H1 (cell line): Measurements from ENCODE around the gene PRCD. TPM values are rescaled to one million over a fixed set of nuclear protein-coding genes. Genes with fewer than 3 reads are reported as not detected.

Source experiments
- CTCF ChIA-PET: fragments of 300-600 bp; sonication (Branson Sonifier 250); formaldehyde crosslinking; loops from one replicate; lab custom pipeline; 2021; ENCODE audit not compliant: partially characterized antibody; lab: Charles Lee
- POLR2A ChIA-PET: fragments of 300-600 bp; sonication (Branson Sonifier 250); formaldehyde crosslinking; loops from one replicate; lab custom pipeline; 2021; ENCODE audit warnings: inconsistent platforms; ENCODE audit not compliant: partially characterized antibody; lab: Charles Lee
- DNase-seq, 2 experiments: peaks; one replicate each; pipeline versions ENCODE4 v3.0.0 to v3.0.0-alpha.2; 2010 to 2022; ENCODE audit warnings: low spot score in 2 of 2, low read depth in 1 of 2, mixed read lengths in 1 of 2
- FAIRE-seq: peaks from 2 replicates; lab custom pipeline; 2011; peaks lifted over from hg19 to GRCh38; lab: Jason Lieb, UNC
- H2AFZ ChIP-seq: 2 replicates; pipeline ENCODE4 v1.8.1; 2012; ENCODE audit warnings: low read length, inconsistent platforms
- H2AK5ac ChIP-seq: 2 replicates; pipeline ENCODE4 v1.6.1; 2013; ENCODE audit warnings: low read depth, low read length
- H2BK120ac ChIP-seq: replicated peaks from 2 replicates; pipeline ENCODE3; 2013; ENCODE audit warnings: low read depth, low read length, inconsistent platforms
- H2BK12ac ChIP-seq: 2 replicates; pipeline ENCODE4 v1.6.1; 2013; ENCODE audit warnings: low read depth, low read length
- H2BK15ac ChIP-seq: 2 replicates; pipeline ENCODE4 v1.6.1; 2013; ENCODE audit warnings: low read length
- H2BK20ac ChIP-seq: 2 replicates; pipeline ENCODE4 v1.6.1; 2013; ENCODE audit warnings: low read length
- H2BK5ac ChIP-seq: 2 replicates; pipeline ENCODE4 v1.6.1; 2013; ENCODE audit warnings: low read depth, low read length
- H3K14ac ChIP-seq: 2 replicates; pipeline ENCODE4 v1.6.1; 2013; ENCODE audit warnings: inconsistent platforms; ENCODE audit not compliant: insufficient read length
- H3K18ac ChIP-seq: 2 replicates; pipeline ENCODE4 v1.6.1; 2013; ENCODE audit warnings: low read length; ENCODE audit errors: extremely low read depth
- H3K23ac ChIP-seq: 2 replicates; pipeline ENCODE4 v1.6.1; 2013; ENCODE audit warnings: inconsistent platforms; ENCODE audit not compliant: insufficient read length
- H3K23me2 ChIP-seq: 2 replicates; pipeline ENCODE4 v1.6.1; 2013; ENCODE audit warnings: low read depth, low read length
- H3K27ac ChIP-seq: 2 replicates; pipeline ENCODE4 v1.6.1; 2011; ENCODE audit warnings: low read depth, low read length, inconsistent platforms
- H3K27me3 ChIP-seq, 4 experiments: replicated peaks in 1 of 4; 1 replicate in 1 of 4; 2 replicates in 3 of 4; pipeline versions ENCODE4 v1.6.1 to v1.8.1; 2011 to 2013; ENCODE audit warnings: low read length in 3 of 4, mild to moderate bottlenecking in 3 of 4, inconsistent platforms in 2 of 4, mixed read lengths in 2 of 4, moderate library complexity in 1 of 4; ENCODE audit not compliant: control insufficient read depth in 3 of 4, insufficient read depth in 3 of 4; ENCODE audit errors: extremely low read depth in 1 of 4
- H3K36me3 ChIP-seq, 4 experiments: 2 replicates each; pipeline versions ENCODE4 v1.6.1 to v1.8.1; 2011 to 2013; ENCODE audit warnings: mild to moderate bottlenecking in 4 of 4, low read length in 3 of 4, moderate library complexity in 2 of 4, control low read depth in 1 of 4, inconsistent platforms in 1 of 4; ENCODE audit not compliant: insufficient read depth in 4 of 4, control insufficient read depth in 2 of 4
- H3K4ac ChIP-seq: replicated peaks from 2 replicates; pipeline ENCODE3; 2013; ENCODE audit warnings: low read length, low read depth, mixed read lengths, inconsistent platforms; ENCODE audit not compliant: insufficient read length
- H3K4me1 ChIP-seq, 4 experiments: replicated peaks in 1 of 4; 1 replicate in 1 of 4; 2 replicates in 3 of 4; pipeline versions ENCODE4 v1.6.1 to v1.8.1; 2011 to 2013; ENCODE audit warnings: low read length in 3 of 4, inconsistent platforms in 2 of 4, mixed read lengths in 1 of 4; ENCODE audit not compliant: insufficient read depth in 4 of 4, control insufficient read depth in 3 of 4
- H3K4me2 ChIP-seq, 2 experiments: 2 replicates each; pipeline versions ENCODE4 v1.6.1 to v1.8.1; 2011 to 2013; ENCODE audit warnings: low read depth in 2 of 2, low read length in 2 of 2, control low read depth in 1 of 2, inconsistent platforms in 1 of 2, mild to moderate bottlenecking in 1 of 2; ENCODE audit not compliant: insufficient read depth in 1 of 2
- H3K4me3 ChIP-seq, 4 experiments: fragments of 200-600, 300-600 bp in 1 of 4; sonication (generic), shearing (Covaris generic), sonication (Bioruptor Twin) in 1 of 4; 2 replicates each; pipeline versions ENCODE4 v1.5.1 to v1.8.1; 2011 to 2016; ENCODE audit warnings: low read length in 4 of 4, low read depth in 3 of 4, control low read depth in 2 of 4, inconsistent platforms in 2 of 4, mild to moderate bottlenecking in 2 of 4, mixed read lengths in 1 of 4, moderate library complexity in 1 of 4; ENCODE audit not compliant: insufficient read depth in 2 of 4; ENCODE audit errors: extremely low read depth in 1 of 4
- H3K56ac ChIP-seq: replicated peaks from 2 replicates; pipeline ENCODE3; 2013; ENCODE audit warnings: low read depth, mild to moderate bottlenecking, mixed read lengths, low read length, inconsistent platforms; ENCODE audit not compliant: insufficient read length
- H3K79me1 ChIP-seq: 2 replicates; pipeline ENCODE4 v1.6.1; 2013; ENCODE audit warnings: low read depth, low read length, control low read depth
- H3K79me2 ChIP-seq, 2 experiments: 2 replicates each; pipeline versions ENCODE4 v1.6.1 to v1.8.1; 2012 to 2013; ENCODE audit warnings: low read length in 2 of 2, mild to moderate bottlenecking in 2 of 2, inconsistent platforms in 1 of 2; ENCODE audit not compliant: insufficient read depth in 2 of 2, control insufficient read depth in 1 of 2
- H3K9ac ChIP-seq, 4 experiments: replicated peaks in 1 of 4; 1 replicate in 1 of 4; 2 replicates in 3 of 4; pipeline versions ENCODE4 v1.6.1 to v1.8.1; 2011 to 2013; ENCODE audit warnings: low read depth in 3 of 4, low read length in 3 of 4, control low read depth in 2 of 4, mild to moderate bottlenecking in 2 of 4, moderate library complexity in 2 of 4, inconsistent platforms in 1 of 4; ENCODE audit errors: extremely low read depth in 1 of 4
- H3K9me3 ChIP-seq, 2 experiments: 2 replicates each; pipeline versions ENCODE4 v1.6.1 to v1.8.1; 2012 to 2013; ENCODE audit warnings: mild to moderate bottlenecking in 2 of 2, moderate library complexity in 2 of 2, control low read depth in 1 of 2, inconsistent platforms in 1 of 2, low read depth in 1 of 2, low read length in 1 of 2, mixed read lengths in 1 of 2; ENCODE audit not compliant: insufficient read depth in 2 of 2
- H4K20me1 ChIP-seq, 2 experiments: replicated peaks in 1 of 2; 2 replicates each; pipeline versions ENCODE3 to v1.8.1; 2011 to 2013; ENCODE audit warnings: inconsistent platforms in 2 of 2, low read length in 2 of 2, mild to moderate bottlenecking in 1 of 2; ENCODE audit not compliant: insufficient read depth in 2 of 2, control insufficient read depth in 1 of 2
- H4K5ac ChIP-seq: 2 replicates; pipeline ENCODE4 v1.6.1; 2013; ENCODE audit warnings: low read length, low read depth, mixed read lengths, inconsistent platforms; ENCODE audit not compliant: insufficient read length
- H4K8ac ChIP-seq: 2 replicates; pipeline ENCODE4 v1.8.0; 2013; ENCODE audit warnings: mild to moderate bottlenecking, moderate library complexity, low read length, inconsistent platforms; ENCODE audit not compliant: insufficient read depth; ENCODE audit errors: extremely low read depth
- H4K91ac ChIP-seq: replicated peaks from 2 replicates; pipeline ENCODE3; 2013; ENCODE audit warnings: low read length, mixed read lengths, inconsistent platforms; ENCODE audit not compliant: insufficient read length
- CEBPB ChIP-seq: IDR thresholded peaks from 2 replicates; pipeline ENCODE4 v1.6.1; 2012; ENCODE audit warnings: low read depth, low read length
- EP300 ChIP-seq, 2 experiments: IDR thresholded peaks; 1 replicate in 1 of 2; 2 replicates in 1 of 2; pipeline ENCODE4 v1.6.1; 2011 to 2012; ENCODE audit warnings: low read depth in 2 of 2, low read length in 2 of 2, mild to moderate bottlenecking in 2 of 2, borderline replicate concordance in 1 of 2, inconsistent platforms in 1 of 2, moderate library complexity in 1 of 2
- KDM1A ChIP-seq: fragments of 200-600, 300-600 bp; sonication (generic); IDR thresholded peaks from 2 replicates; pipeline ENCODE4 v1.7.1; 2016; ENCODE audit warnings: mild to moderate bottlenecking, low read length, borderline replicate concordance
- KDM4A ChIP-seq: IDR thresholded peaks from one replicate; pipeline ENCODE4 v1.7.1; 2012; ENCODE audit warnings: low read depth, mild to moderate bottlenecking, moderate library complexity, low read length, inconsistent platforms; ENCODE audit not compliant: severe bottlenecking
- KDM5A ChIP-seq: fragments of 200-600 bp; IDR thresholded peaks from 2 replicates; pipeline ENCODE4 v1.7.1; 2012; ENCODE audit warnings: mild to moderate bottlenecking, low read length, inconsistent platforms, mixed read lengths
- SIN3A ChIP-seq, 2 experiments: IDR thresholded peaks in 1 of 2; conservative IDR thresholded peaks in 1 of 2; 2 replicates each; pipeline ENCODE4 v1.6.1; 2011 to 2012; ENCODE audit warnings: low read length in 2 of 2, improper control_type of control experiment in 1 of 2, low read depth in 1 of 2, mild to moderate bottlenecking in 1 of 2
- SRF ChIP-seq: IDR thresholded peaks from 2 replicates; pipeline ENCODE4 v1.6.1; 2011; ENCODE audit warnings: mild to moderate bottlenecking, low read depth, low read length, moderate library complexity
- TAF1 ChIP-seq: IDR thresholded peaks from 2 replicates; pipeline ENCODE4 v1.6.1; 2011; ENCODE audit warnings: mild to moderate bottlenecking, low read depth, low read length
- YY1 ChIP-seq: IDR thresholded peaks from 2 replicates; pipeline ENCODE4 v1.6.1; 2011; ENCODE audit warnings: low read depth, mild to moderate bottlenecking, low read length
- WGBS, 2 experiments: shearing (Covaris generic) in 1 of 2; methylation state at CpG; one replicate each; pipeline versions ENCODE4 v1.1.6 to v1.1.7; 2013 to 2015; ENCODE audit warnings: low lambda C conversion rate in 2 of 2, mixed read lengths in 2 of 2, inconsistent platforms in 1 of 2, low coverage in 1 of 2, missing lambda C conversion rate in 1 of 2; ENCODE audit not compliant: insufficient replicate concordance in 2 of 2, insufficient coverage in 1 of 2, insufficient read length in 1 of 2; ENCODE audit errors: extremely low coverage in 1 of 2, missing lambda C conversion rate in 1 of 2; 5-methylcytosine and 5-hydroxymethylcytosine counted together
- polyA plus RNA-seq, 7 experiments: library from polyadenylated mRNA; depleted of rRNA in 3 of 7; stranded (reverse) in 5 of 7; unstranded in 2 of 7; fragments of >200 nt in 5 of 7; fragments of 200-250 nt in 2 of 7; gene quantifications; 1 replicate in 5 of 7; 2 replicates in 1 of 7; 4 replicates in 1 of 7; pipeline versions ENCODE4 v1.2.1 to v1.2.3, GENCODE V29; 2011 to 2013; ENCODE audit warnings: missing spikeins in 2 of 7, mixed read lengths in 2 of 7
- total RNA-seq: library from RNA; stranded (reverse); fragmentation: NEBNext Ultra II Directional; extraction: Animal tissue kit (Norgen Biotek cat#: 25700); gene quantifications from 2 replicates; pipeline ENCODE4 v1.2.1, GENCODE V29; 2021
- TF ChIP-seq, protein P1 (sequence below): IDR thresholded peaks from 2 replicates; pipeline ENCODE4 v1.6.1; 2011; ENCODE audit warnings: low read depth, mild to moderate bottlenecking, low read length; ENCODE audit not compliant: insufficient read depth
- TF ChIP-seq, protein P2 (sequence below): IDR thresholded peaks from 2 replicates; pipeline ENCODE4 v1.6.1; 2011; ENCODE audit warnings: low read length, improper control_type of control experiment

The PRCD gene
- total and polyA plus RNA-seq, 2 of the 8 experiments (the other 6 are each of a cell fraction or from before 2014, with no cell fraction given), result 0.77 to 2.1 TPM

DNA sequence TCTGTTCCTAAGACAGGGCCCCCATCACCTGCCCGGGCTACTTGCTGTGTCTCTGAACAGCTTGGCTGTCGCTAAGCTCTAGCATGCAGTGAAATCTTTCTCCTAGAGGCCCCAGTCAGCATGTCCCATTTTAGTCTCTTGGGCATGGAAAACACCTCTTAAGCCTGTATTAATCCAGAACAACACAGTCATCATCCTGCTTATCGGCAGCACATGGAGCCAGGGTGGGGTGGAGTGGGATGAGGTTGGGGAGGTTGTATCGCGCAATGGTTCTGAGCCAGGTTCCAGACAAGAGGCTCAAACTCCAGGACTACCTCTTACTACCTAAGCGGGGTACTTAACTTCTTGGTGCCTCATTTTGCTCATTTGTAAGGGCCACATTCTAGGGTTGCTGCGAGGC is 38.0 kb downstream of the PRCD start:
- CTCF ChIA-PET, result interaction anchor here (0.6 to 3.2 kb wide), 10 partner anchors 11 to 379 kb away, joined by 3 to 13 read pairs (median 6); no protein-coding TSS in a partner anchor
- Histone ChIP-seq H3K79me1 (no peaks in the 10 kb centered on the region), H4K91ac (no peak overlapping the region), H3K4me3 (no peak overlapping the region), H3K36me3 (no peaks in the 10 kb centered on the region), H3K9me3 (no peaks in the 10 kb centered on the region), H3K4ac (no peak overlapping the region), H3K18ac (no peak overlapping the region), H3K9ac (no peak overlapping the region), H4K20me1 (no peaks in the 10 kb centered on the region), H3K4me2 (no peak overlapping the region), H3K27me3 (peaks cover 0 to 29% (median 24%) of the 10 kb centered on the region in 4 experiments; a peak in 4 of 7 replicates), H2BK20ac (no peak overlapping the region), H2BK120ac (no peak overlapping the region), H3K14ac (no peak overlapping the region), H2AFZ (no peak overlapping the region), H3K56ac (no peak overlapping the region), H3K23me2 (no peaks in the 10 kb centered on the region), H2BK15ac (no peak overlapping the region), H4K5ac (no peak overlapping the region), H3K79me2 (no peaks in the 10 kb centered on the region), H3K23ac (no peak overlapping the region), H2AK5ac (no peak overlapping the region), H2BK5ac (no peak overlapping the region), H4K8ac (no peak overlapping the region), H3K4me1 (peaks cover 0 to 9% (median 4%) of the 10 kb centered on the region in 4 experiments; a peak in 5 of 7 replicates), H3K27ac (no peak overlapping the region), H2BK12ac (no peak overlapping the region)
- DNase-seq (no peak), FAIRE-seq (no peak)
- 89% methylated on average over 7 of the region's 7 CpGs; no CpG with 5 or more reads in 1 of the 2 experiments for WGBS, 2 experiments
- POLR2A ChIA-PET, result interaction anchor here (0.8 to 6.0 kb wide), 5 partner anchors 8 to 103 kb away, joined by 3 to 40 read pairs (median 8); a partner anchor contains a TSS
- TF ChIP-seq, protein P1, sequence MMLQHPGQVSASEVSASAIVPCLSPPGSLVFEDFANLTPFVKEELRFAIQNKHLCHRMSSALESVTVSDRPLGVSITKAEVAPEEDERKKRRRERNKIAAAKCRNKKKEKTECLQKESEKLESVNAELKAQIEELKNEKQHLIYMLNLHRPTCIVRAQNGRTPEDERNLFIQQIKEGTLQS, result no peak
- no peak for TF ChIP-seq YY1
- no peak for TF ChIP-seq SIN3A (conservative IDR thresholded peaks at IDR 0.05 in 1 of 2, IDR thresholded peaks at IDR 0.05 in 1 of 2; ENCODE audit: low read depth in 1 of 2, low read length in 2 of 2)
- TF ChIP-seq, protein P2, sequence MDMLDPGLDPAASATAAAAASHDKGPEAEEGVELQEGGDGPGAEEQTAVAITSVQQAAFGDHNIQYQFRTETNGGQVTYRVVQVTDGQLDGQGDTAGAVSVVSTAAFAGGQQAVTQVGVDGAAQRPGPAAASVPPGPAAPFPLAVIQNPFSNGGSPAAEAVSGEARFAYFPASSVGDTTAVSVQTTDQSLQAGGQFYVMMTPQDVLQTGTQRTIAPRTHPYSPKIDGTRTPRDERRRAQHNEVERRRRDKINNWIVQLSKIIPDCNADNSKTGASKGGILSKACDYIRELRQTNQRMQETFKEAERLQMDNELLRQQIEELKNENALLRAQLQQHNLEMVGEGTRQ, result no peak
- no peak for TF ChIP-seq SRF
- no peak for TF ChIP-seq KDM1A
- TF ChIP-seq KDM4A, result no peak
- no peak for TF ChIP-seq KDM5A
- TF ChIP-seq CEBPB, result no peak
- no peak for TF ChIP-seq EP300 (IDR thresholded peaks at IDR 0.05; ENCODE audit: borderline replicate concordance in 1 of 2, low read depth in 2 of 2, low read length in 2 of 2)
- TF ChIP-seq TAF1, result no peak
